Measurements from ENCODE around the gene LMCD1. TPM values are rescaled to one million over a fixed set of nuclear protein-coding genes. Genes with fewer than 3 reads are reported as not detected.

LMCD1 gene
- total RNA-seq, 2 experiments from 2014 or later = 2.3 to 2.7 TPM

- no peaks in the 10 kb centered on the region for H3K9me3 Mint-ChIP-seq
- H3K27me3 Mint-ChIP-seq = peaks cover 14% of the 10 kb centered on the region
- no peak for DNase-seq
- no peaks in the 10 kb centered on the region for H3K36me3 Mint-ChIP-seq
- H3K27ac Mint-ChIP-seq = no peak overlapping the region
- H3K4me3 Mint-ChIP-seq = no peak overlapping the region
- H3K4me1 Mint-ChIP-seq = peaks cover 2% of the 10 kb centered on the region
Measured at GRCh38 chr3:8529738-8530525, 28.3 kb downstream of the LMCD1 start.

- no peak for DNase-seq
- Mint-ChIP-seq H3K27ac (no peak overlapping the region), H3K4me3 (no peak overlapping the region), H3K36me3 (no peaks in the 10 kb centered on the region), H3K4me1 (no peaks in the 10 kb centered on the region), H3K9me3 (no peaks in the 10 kb centered on the region), H3K27me3 (peaks cover 12% of the 10 kb centered on the region)
Measured at GRCh38 chr3:8530581-8530980, 29.0 kb downstream of the LMCD1 start.

GRCh38 chr3:8532251-8532871 is 30.7 kb downstream of the LMCD1 start:
- Mint-ChIP-seq H3K4me3 (no peak overlapping the region), H3K27me3 (peaks cover 9% of the 10 kb centered on the region), H3K27ac (no peak overlapping the region), H3K36me3 (no peaks in the 10 kb centered on the region), H3K9me3 (no peaks in the 10 kb centered on the region), H3K4me1 (no peaks in the 10 kb centered on the region)
- DNase-seq = no peak

GRCh38 chr3:8536096-8537056 is 34.8 kb downstream of the LMCD1 start:
- no peaks in the 10 kb centered on the region for H3K36me3 Mint-ChIP-seq
- no peak overlapping the region for H3K27ac Mint-ChIP-seq
- peaks cover 5% of the 10 kb centered on the region for H3K27me3 Mint-ChIP-seq
- no peak for DNase-seq
- no peak overlapping the region for H3K4me3 Mint-ChIP-seq
- H3K9me3 Mint-ChIP-seq = no peaks in the 10 kb centered on the region
- H3K4me1 Mint-ChIP-seq = no peaks in the 10 kb centered on the region

- no peak for DNase-seq
- Mint-ChIP-seq H3K4me3 (no peak overlapping the region), H3K4me1 (no peaks in the 10 kb centered on the region), H3K36me3 (no peaks in the 10 kb centered on the region), H3K27ac (no peak overlapping the region), H3K27me3 (peaks cover 5% of the 10 kb centered on the region), H3K9me3 (no peaks in the 10 kb centered on the region)
Measured at GRCh38 chr3:8537440-8537839, 35.8 kb downstream of the LMCD1 start.

GRCh38 chr3:8538223-8538622 is 36.6 kb downstream of the LMCD1 start:
- H3K27ac Mint-ChIP-seq = no peak overlapping the region
- H3K4me1 Mint-ChIP-seq = no peaks in the 10 kb centered on the region
- H3K9me3 Mint-ChIP-seq = no peaks in the 10 kb centered on the region
- peaks cover 5% of the 10 kb centered on the region for H3K27me3 Mint-ChIP-seq
- no peak for DNase-seq
- no peaks in the 10 kb centered on the region for H3K36me3 Mint-ChIP-seq
- no peak overlapping the region for H3K4me3 Mint-ChIP-seq

- Mint-ChIP-seq H3K4me3 (no peak overlapping the region), H3K27me3 (peaks cover 6% of the 10 kb centered on the region), H3K36me3 (no peaks in the 10 kb centered on the region), H3K4me1 (no peaks in the 10 kb centered on the region), H3K9me3 (no peaks in the 10 kb centered on the region), H3K27ac (no peak overlapping the region)
- no peak for DNase-seq
Measured at GRCh38 chr3:8538913-8539312, 37.3 kb downstream of the LMCD1 start.

- no peak overlapping the region for H3K27ac Mint-ChIP-seq
- DNase-seq = no peak
- H3K27me3 Mint-ChIP-seq = peaks cover 5% of the 10 kb centered on the region
- H3K36me3 Mint-ChIP-seq = no peaks in the 10 kb centered on the region
- H3K4me1 Mint-ChIP-seq = no peaks in the 10 kb centered on the region
- H3K9me3 Mint-ChIP-seq = no peaks in the 10 kb centered on the region
- no peak overlapping the region for H3K4me3 Mint-ChIP-seq
Measured at GRCh38 chr3:8539419-8539818, 37.8 kb downstream of the LMCD1 start.

GRCh38 chr3:8540456-8540855 is 38.8 kb downstream of the LMCD1 start:
- Mint-ChIP-seq H3K4me3 (no peak overlapping the region), H3K9me3 (no peaks in the 10 kb centered on the region), H3K27ac (no peak overlapping the region), H3K36me3 (no peaks in the 10 kb centered on the region), H3K4me1 (no peaks in the 10 kb centered on the region), H3K27me3 (peaks cover 5% of the 10 kb centered on the region)
- no peak for DNase-seq

GRCh38 chr3:8541486-8541885 is 39.9 kb downstream of the LMCD1 start:
- Mint-ChIP-seq H3K27ac (no peak overlapping the region), H3K4me1 (no peaks in the 10 kb centered on the region), H3K9me3 (no peaks in the 10 kb centered on the region), H3K4me3 (no peak overlapping the region), H3K27me3 (peaks cover 5% of the 10 kb centered on the region), H3K36me3 (no peaks in the 10 kb centered on the region)
- DNase-seq = no peak

GRCh38 chr3:8542190-8543135 is 40.8 kb downstream of the LMCD1 start:
- Mint-ChIP-seq H3K4me3 (no peak overlapping the region), H3K36me3 (no peaks in the 10 kb centered on the region), H3K27me3 (peaks cover 5% of the 10 kb centered on the region), H3K9me3 (no peaks in the 10 kb centered on the region), H3K27ac (no peak overlapping the region), H3K4me1 (no peaks in the 10 kb centered on the region)
- no peak for DNase-seq

GRCh38 chr3:8546609-8547008 is 45.0 kb downstream of the LMCD1 start:
- no peaks in the 10 kb centered on the region for H3K36me3 Mint-ChIP-seq
- no peaks in the 10 kb centered on the region for H3K4me1 Mint-ChIP-seq
- no peak for DNase-seq
- no peak overlapping the region for H3K27ac Mint-ChIP-seq
- H3K27me3 Mint-ChIP-seq = peaks cover 5% of the 10 kb centered on the region
- H3K9me3 Mint-ChIP-seq = no peaks in the 10 kb centered on the region
- no peak overlapping the region for H3K4me3 Mint-ChIP-seq

- H3K36me3 Mint-ChIP-seq = no peaks in the 10 kb centered on the region
- H3K27ac Mint-ChIP-seq = no peak overlapping the region
- H3K4me1 Mint-ChIP-seq = no peaks in the 10 kb centered on the region
- no peak for DNase-seq
- H3K9me3 Mint-ChIP-seq = no peaks in the 10 kb centered on the region
- H3K4me3 Mint-ChIP-seq = no peak overlapping the region
- H3K27me3 Mint-ChIP-seq = peaks cover 5% of the 10 kb centered on the region
Measured at GRCh38 chr3:8548502-8549275, 47.1 kb downstream of the LMCD1 start.

- H3K27ac Mint-ChIP-seq = no peak overlapping the region
- H3K4me3 Mint-ChIP-seq = no peak overlapping the region
- H3K4me1 Mint-ChIP-seq = no peaks in the 10 kb centered on the region
- no peaks in the 10 kb centered on the region for H3K27me3 Mint-ChIP-seq
- DNase-seq = no peak
- H3K9me3 Mint-ChIP-seq = no peaks in the 10 kb centered on the region
- no peaks in the 10 kb centered on the region for H3K36me3 Mint-ChIP-seq
Measured at GRCh38 chr3:8549354-8549753, 47.7 kb downstream of the LMCD1 start.
